HG02571 (cell line): Measurements from ENCODE around the gene KCNIP3.
"Not testable (repeated sequence)": the region's sequence is repeated elsewhere in the genome, so short reads cannot be mapped to it uniquely, and the experiment has no call there.

Experiments
- ATAC-seq: cut with Tn5 transposase; IDR thresholded peaks from one replicate; pipeline ENCODE4 v1.9.1; 2021; ENCODE audit warnings: mild to moderate bottlenecking, moderate library complexity; ENCODE audit not compliant: unreplicated experiment

KCNIP3 gene

DNA sequence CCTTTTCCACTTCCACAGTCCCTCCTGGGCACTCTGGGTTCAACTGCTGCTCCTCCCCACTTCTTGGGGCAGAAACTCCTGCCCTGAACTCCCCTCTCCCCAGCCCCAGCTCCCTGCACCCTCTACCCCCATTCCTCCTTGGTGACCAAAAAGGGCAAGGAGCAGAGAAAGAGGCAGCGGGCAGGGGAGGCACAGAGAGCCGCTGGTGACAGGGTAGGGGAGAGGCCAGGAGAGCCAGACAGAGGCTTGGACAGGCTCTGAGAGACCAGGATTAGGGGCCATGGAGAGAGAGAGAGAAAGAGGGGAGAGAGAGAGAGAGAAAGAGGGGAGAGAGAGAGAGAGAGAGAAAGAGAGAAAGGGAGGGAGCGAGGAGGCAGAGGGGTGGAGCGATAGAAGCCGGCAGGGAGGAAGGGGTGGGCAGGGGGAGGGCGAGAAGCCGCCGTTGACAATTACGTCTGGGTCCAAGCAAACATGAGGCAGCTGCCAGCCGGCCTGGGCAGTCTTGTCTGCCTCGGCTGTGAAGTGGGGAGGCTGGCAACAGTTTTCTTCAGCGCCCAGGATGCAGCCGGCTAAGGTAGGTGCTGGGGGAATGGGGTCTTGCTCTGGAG lies at the start of gene KCNIP3:
Gene KCNIP3, plus strand, starts transcription at position 468 of the 608 bp plus-strand sequence. Its CDS starts 92 bp downstream, at position 560.
- no peak for ATAC-seq

DNA sequence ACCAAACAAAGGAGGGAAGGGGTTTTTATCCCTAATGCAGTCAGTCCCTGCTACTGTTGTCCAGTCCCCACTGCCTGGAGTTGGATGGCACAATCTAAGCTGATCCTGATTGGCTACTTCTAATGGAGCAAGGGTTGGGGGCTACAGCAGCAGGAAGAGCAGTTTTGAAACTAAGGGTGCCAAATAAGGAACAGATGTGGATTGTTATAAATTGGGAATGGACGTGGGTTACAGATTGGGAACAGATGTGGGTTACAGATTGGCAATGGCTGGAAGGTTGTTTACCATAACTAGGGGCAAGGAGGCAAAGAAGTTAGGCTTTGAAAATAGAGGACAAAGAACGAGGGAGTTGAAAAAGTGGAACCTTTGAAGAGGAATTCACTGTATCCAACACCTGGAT lies 38.9 kb upstream of the KCNIP3 start:
- no peak for ATAC-seq

DNA sequence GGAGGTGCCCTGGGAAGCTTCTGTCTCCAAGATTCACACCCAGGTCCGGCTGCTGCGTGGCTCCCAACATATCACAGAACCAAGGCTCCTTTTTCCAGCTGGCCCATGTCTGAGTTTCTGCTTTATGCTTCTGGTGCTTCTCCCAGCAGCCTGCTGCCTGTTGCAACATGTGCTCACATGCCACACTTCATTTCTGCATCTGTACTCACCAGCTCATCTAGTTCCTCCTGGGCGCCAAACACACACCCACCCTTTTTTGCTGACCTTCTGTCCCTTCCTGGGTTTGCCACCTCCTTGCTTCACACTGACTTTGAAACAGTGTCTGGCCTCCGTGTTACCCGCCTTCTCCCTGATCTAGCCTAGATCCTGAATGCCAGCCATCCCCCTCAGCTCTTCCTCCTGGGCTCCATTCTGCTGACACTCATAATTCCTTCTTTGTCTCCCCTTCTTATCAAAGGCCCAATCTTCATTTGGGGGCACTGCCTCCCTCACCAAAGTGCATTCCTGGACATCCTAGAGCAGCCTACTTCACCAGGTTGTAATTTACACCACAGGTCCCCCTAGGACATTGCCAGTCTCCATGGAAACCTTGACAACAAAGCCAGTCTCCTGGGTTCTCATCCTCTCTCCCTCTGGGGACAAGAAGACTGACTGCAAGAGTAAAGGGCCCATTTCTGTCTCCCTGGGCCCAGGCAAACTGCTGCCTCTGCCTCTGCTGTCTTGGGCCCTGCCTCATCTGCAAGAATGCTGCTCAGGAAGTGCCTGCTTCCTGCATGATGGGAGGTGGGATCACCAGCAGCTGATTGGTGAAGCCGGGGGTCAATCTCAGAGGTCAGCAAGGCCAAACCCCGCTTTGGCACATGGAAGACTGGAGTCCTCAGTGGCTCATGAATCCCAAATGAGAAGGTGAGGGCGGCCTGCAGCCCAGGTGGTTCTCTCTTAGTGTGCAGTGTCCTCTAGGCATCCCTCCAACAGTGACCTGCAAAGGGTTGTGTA lies 36.8 kb upstream of the KCNIP3 start:
- ATAC-seq: no peak

DNA sequence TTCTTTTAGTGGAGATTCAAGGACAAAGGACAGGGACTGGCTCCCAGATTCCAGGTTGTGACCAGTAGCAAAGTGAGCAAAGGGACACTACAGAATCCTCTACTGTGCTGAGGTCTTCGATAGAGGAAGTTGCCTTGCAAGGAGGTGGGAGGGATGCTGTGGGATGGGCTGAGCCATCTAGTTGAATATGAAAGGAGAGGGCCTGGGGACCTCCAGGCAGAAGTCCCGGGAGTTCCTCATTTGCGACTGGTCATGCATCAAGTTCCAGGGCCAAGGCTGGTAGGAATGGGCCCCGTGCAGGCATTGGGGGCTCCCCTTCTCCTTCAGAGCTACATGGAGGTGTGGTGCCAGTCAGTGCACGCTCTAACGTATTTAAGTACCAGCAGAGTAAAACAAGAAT lies 35.5 kb upstream of the KCNIP3 start:
- ATAC-seq: no peak

DNA sequence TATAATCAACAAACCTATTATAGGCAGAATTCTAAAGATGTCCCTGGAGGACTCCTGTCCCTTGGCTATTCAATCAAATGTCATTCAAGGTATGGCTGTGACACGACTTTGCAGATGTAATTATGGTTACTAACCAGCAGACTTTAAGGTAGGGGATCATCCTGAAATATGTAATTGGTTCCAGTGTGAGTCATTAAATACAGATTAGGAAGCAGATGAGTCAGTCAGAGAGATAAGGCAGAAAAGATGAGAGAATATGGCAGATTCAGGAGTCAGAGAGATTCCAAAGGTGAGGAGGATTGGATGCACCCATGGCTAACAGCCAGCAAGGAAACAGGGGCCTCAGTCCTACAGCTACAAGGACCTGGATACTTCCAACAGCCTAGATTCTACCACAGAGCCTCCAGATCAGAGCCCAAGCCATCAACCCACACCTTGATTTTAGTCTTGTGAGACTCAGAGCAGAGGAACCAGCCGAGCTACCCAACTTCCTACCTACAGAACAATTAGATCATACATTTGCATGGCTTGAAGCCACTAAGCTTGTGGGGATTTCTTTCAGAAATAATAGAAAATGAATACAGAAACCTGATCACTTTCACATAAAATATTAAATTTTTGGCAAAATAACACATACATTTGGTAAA lies 34.1 kb upstream of the KCNIP3 start:
- no peak for ATAC-seq

DNA sequence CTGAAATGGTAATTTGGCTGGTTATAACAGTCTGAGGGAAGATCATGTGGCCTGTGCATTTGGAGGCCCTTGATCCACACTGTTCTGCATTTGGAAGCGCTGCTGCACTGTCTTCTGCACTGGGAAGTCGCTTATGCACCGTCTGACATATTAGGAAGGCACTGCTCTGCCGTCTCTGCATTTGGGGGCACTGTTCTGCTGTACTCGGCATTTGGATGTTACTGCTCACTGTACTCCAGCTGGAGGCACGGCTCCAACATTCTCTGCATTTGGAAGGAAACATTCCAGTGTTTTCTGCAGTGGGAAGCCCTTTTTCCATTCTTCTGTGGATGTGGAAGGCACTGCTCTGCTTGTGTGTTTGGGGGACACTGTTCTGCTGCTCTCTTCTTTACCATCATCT lies 32.5 kb upstream of the KCNIP3 start:
- ATAC-seq: no peak

DNA sequence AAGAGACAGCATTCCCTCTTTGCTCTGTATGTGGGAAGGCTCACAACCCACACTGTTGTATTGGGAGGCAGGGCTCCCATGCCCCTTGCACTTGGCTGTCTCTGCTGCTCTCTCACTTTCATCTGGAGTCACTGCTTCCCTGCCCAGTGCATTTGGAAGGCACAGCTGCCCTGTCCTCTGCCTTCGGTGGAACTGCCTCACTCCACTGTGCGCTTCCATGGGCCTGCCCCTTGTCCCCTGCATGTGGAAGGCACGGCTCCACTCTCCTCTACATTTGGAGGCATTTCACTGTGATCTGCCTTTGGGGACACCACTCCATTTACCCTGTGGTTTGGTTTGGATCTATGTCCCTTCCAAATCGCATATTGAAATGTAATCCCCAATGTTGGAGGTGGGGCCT lies 32.0 kb upstream of the KCNIP3 start:
- no peak for ATAC-seq

DNA sequence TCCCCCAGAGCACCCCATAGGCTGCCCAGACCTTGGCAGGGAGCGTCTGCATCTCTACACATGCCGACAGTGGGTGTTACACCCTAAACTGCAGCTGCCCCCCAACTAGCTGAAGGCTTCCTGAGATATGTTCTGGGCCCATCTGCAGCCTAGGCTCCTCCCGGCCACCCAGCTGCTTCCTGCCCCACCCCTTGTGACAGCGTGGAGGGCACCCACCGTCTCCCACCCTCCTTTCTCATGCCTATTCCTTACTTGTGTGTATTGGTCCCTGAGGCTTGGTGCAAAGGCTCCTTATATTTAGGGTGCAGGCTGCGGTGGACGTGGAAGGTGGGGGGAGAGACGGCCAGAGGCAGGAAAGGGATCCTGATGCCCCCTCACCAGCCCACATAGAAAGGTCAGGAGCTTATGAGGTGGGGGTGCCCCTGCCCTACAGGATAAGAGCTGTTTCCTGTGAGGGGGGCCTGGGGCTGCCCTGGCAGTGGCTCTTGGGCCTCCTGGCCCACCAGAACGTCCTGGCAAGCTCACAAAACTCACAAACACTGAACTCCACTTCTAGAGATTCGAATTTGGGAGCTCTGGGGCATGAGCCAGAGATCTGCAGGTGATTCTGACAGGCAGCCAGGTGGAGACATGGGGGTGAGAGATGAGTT lies 30.2 kb upstream of the KCNIP3 start:
- no peak for ATAC-seq

DNA sequence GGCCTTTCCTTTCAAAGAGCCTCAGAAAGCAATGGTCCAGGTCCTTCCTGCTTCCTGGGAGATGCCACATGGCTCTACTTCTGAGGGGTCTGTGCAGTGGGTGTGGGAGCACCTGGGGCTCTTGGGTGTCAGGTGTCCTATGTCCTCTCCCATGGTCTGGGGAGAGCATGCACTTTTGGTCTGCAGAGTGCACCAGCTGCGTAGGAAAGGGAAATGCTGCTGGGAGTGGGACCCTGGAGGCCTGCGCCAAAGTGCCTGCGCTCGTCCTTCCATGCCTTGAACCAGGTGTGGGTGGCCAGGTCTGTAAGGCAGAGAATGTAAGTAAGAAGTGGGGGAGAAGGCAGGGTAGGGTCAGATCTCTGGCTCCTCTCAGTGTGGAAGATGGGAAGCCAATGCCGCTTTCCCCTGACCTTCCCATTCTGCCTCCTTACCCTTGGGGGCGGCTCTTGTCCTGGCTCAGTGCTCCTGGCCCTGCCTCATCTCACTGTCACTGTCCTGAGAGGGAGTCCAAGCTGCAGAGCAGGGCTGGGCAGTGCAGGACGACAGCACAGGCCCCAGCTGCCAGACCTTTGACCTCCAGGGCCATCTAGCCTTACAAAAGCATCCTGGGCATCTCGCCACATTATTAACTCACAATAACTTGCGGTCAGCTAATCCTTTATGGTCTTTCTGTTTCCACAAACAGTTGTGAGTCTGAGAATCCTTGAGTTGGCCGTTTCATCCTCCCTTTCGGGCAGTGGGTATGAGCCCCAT lies 29.5 kb upstream of the KCNIP3 start:
- ATAC-seq: no peak

DNA sequence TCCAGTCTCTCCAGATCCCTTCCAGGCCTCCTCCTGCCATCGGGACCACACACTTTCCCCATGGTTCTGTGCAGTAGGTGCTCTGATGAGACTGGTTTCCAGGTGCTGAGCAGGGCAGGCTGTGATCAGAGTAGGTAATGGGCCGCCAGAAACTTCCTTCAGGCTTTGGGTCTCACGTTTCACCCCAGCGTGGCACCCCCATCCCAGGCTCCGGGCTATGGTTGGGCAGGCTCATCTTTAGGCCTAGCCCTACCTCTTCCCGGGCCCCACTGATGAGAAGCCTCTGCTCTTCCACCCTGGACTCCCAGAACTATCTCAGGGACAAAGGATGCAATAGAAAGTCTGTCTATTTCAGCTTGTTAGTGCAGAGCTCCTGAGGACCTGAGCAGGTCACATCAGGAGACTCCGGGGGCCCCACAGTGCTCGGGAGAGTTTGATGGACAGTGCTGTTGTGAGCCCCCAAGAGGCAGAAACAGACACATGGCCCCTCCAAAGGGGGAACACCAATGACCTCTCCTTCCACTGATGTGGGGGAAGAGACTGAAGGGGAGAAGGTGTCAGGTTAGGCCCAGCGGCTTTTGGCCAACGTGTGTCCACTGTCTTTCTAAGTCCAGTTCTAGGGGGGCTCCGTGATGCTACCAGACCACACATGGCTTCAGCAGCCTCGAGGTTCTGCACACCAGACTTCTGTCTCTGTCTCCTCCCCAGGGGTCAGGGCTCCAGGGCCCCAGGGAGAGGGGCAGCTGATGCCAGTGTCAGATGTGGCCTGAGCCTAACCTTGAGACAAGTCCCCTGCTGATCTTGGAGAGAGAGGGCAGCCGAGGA lies 28.7 kb upstream of the KCNIP3 start:
- no peak for ATAC-seq

DNA sequence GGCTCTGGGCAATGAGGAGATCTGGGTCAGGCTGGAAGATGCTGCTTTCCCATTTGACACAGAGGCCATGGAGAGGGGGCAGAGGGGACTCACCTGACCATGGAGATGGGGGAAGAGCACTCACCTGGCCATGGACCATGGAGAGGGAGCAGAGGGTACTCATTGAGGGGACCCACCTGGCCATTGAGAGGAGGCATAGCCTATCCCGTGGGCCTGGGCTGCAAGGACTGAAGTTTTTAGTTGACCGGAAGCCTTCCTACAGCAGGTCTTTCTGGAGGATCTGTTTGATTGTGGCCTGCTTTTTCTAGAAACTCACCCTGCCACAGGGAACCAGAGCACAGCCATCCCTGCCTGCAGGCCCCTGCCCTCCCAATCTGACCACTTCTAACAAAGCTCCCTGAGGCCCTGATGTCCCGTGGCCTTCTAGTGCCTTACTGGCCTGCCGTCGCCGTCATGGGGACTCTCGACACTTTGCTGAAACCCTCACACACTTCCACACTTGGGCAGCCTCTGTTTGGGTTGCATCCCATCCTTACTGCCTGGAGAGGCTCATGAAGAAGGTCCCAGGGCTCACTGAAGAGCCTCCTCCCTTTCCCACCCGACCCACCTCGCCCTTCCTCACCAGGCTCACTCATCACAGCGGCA lies 28.0 kb upstream of the KCNIP3 start:
- ATAC-seq: no peak

DNA sequence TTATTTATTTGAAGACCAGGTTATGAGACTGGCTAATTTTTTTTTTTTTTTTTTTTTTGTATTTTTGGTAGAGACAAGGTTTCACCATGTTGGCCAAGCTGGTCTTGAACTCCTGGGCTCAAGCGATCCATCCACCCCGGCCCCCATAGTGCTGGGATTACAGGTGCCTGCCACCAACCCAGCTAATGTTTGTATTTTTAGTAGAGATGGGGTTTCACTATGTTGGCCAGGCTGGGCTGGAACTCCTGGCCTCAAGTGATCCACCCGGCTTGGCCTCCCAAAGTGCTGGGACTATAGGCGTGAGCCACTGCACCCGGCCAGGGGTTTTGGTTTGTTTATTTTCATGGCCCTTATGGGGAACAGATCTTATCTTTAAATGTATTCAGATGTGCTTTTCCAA lies 27.4 kb upstream of the KCNIP3 start:
- not testable (repeated sequence) for ATAC-seq

DNA sequence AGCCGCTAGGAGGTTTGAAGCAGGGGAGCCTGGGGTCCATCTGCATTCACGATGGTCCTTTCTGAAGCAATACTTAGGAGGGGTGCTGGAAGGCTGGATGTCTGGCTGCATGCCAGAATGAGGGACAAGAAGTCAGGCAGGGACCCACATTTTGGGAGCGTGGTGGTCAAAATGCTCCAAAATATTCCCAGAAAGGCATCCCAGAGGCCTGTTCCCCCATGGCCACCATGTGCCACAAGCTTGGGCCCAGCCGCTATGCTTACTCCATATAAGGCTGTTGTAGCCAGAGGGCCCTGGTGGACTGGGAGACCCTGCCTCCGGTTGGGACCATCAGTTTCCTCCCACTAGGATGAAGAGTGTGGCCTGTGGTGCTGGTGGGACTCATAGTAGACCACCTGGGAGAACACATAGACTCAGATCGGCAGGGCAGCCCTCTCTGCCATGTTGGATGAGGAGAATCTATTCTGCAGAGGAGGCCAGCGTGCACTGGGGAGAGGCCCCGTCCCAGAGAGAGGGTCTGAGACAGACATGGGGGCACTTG lies 26.5 kb upstream of the KCNIP3 start:
- no peak for ATAC-seq

DNA sequence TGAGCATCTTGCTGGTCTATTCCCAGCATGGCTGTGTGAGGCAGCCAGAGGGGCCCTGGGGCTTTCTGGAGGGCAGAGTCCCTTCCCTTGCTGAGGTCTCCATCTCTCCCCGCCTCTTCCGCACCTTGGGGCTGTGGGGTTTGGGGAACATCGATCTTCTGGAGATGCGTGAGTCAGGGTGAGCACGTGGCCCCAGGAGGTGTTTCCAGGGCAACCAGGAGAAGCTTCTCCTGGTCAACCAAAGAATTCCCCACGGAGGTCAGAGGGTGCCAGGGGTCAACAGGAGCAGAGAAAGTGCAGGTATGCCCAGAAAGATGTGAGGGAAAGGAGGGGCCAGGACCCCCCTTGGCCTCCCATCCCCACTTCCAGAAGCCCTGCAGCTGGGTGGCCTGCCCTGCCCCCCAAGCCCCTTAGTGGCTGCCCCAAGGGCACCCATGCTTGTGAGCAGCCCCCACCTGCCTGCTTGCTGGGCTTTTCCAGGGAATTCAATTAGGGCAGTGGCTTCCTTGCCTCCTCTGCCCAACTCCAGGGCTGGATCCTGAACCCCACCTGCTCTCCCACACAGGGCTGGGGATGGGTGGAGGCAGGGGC lies 25.7 kb upstream of the KCNIP3 start:
- no peak for ATAC-seq

DNA sequence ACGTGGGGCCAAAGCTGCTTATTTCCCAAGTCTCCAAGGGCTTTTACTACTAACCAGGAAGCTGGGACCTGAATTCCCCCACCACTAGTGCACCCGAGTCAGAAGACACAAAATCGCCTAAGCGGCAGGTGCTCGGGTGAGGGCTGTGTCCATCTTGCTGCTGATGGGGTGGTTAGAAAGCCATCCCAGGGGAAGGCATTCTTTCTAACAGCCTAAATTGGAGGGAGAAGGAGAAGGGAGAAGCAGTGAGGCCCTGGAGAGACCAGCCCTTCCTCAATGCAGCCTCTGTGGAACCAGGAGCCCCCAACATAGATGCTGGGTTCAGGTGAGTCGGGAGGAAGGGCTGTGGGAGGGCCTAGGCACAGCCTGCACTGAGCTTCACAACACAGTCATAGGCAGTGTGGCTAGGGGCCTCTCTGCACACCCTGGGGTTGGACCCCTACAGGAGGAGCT lies 24.8 kb upstream of the KCNIP3 start:
- ATAC-seq: no peak

DNA sequence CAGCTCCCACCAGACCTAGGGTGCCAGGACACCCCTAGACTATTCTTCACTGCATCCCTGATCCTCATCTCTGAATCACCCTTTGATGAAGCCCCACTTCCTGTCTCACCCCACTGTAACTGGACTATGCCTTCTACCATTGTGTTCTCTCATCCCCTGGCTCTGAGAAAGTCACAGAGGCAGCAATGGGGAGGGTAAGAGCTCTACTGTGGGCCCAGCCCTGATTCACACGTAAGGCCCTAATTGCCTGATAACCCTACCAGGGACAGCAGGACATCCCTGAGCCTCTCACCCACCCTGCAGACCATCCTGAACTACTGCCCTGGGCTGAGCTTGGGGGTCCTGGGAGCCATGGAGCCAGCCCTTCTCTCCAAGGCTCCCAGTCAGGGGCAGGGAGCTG lies 24.4 kb upstream of the KCNIP3 start:
- ATAC-seq: no peak

DNA sequence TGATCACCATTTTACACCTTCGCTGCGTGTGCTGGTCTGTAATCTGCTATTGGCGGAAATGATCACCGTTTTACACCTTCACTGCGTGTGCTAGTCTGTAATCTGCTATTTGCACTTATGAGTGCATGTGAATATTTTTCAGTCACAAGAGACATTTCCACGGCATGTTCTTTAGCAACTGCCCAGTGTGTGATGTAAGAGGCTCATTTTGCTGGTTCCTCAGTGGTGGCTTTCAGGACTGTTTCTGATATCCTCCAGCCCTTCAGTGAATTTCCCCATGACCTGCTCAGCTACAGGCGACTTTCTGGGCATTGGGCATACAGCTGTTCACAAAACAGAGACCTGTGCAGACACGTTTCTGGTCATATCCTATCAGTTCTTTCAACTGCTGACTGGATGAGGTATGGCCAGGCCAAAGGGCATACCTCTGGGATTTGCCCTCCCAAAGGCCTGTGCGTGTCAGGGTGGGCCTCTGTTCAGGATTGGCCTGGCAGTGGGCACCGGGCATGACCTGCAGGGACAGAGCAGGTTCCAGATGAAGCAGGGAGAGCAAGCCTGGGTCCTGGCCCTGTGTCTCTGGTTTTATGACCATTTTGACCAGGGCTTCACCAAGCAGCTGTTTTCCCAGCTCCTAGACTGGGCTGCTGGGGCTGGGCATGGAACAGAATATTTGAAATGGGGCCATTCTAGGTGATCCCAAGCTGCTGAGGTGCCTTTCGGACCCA lies 23.4 kb upstream of the KCNIP3 start:
- no peak for ATAC-seq
